AG04450 (cell line): ENCODE results near the gene WDR81. TPM values are rescaled to one million over a fixed set of nuclear protein-coding genes. Genes with fewer than 3 reads are reported as not detected.
"Not testable (repeated sequence)": the region's sequence is repeated elsewhere in the genome, so short reads cannot be mapped to it uniquely, and the experiment has no call there.

Experiments
- CTCF ChIA-PET: fragments of 300-600, 350-600 bp; formaldehyde crosslinking; extraction: SDS; loops from one replicate; lab custom pipeline; 2022; ENCODE audit warnings: antibody characterized with exemption, inconsistent platforms; lab: Charles Lee
- POLR2A ChIA-PET: fragments of 350-600 bp; formaldehyde crosslinking; extraction: SDS; loops from one replicate; lab custom pipeline; 2021; ENCODE audit warnings: antibody characterized with exemption, inconsistent platforms; lab: Yijun Ruan, JAX
- DNase-seq: peaks from one replicate; pipeline ENCODE4 v3.0.0-alpha.2; 2011; ENCODE audit warnings: low read depth, low spot score
- H3K27ac ChIP-seq: one replicate; pipeline ENCODE4 v1.5.1; 2012; ENCODE audit warnings: low read depth, low read length, control low read depth
- H3K27me3 ChIP-seq: one replicate; pipeline ENCODE4 v1.6.0; 2012; ENCODE audit warnings: low read length; ENCODE audit not compliant: control insufficient read depth, insufficient read depth
- H3K4me3 ChIP-seq: 2 replicates; pipeline ENCODE4 v1.5.1; 2011; ENCODE audit warnings: mild to moderate bottlenecking, low read depth, low read length, control low read depth
- H3K9me3 ChIP-seq: 2 replicates; pipeline ENCODE4 v1.5.1; 2012; ENCODE audit warnings: low read length; ENCODE audit not compliant: control insufficient read depth, insufficient read depth
- polyA plus RNA-seq: library from polyadenylated mRNA; depleted of rRNA; stranded (reverse); fragments of >200 nt; gene quantifications from 2 replicates; pipeline ENCODE4 v1.2.3, GENCODE V29; 2011
- TF ChIP-seq, protein P1 (sequence below): IDR thresholded peaks from 2 replicates; pipeline ENCODE4 v1.5.1; 2011; ENCODE audit warnings: low read depth, low read length, control low read depth, inconsistent platforms

The WDR81 gene
- polyA plus RNA-seq, 1 experiment, result 2.9 TPM

GRCh38 chr17:1765576-1765975, 41.1 kb downstream of the WDR81 start:
- CTCF ChIA-PET, result interaction anchor here (0.7 to 1.2 kb wide), 2 partner anchors 11 to 18 kb away, joined by 3 to 5 read pairs; no protein-coding TSS in a partner anchor
- H3K27me3 ChIP-seq, result no peaks in the 10 kb centered on the region
- H3K27ac ChIP-seq, result no peak overlapping the region
- POLR2A ChIA-PET, result interaction anchor here (0.6 to 0.8 kb wide), 3 partner anchors 18 to 348 kb away, joined by 4 to 5 read pairs (median 5); no protein-coding TSS in a partner anchor
- no peak overlapping the region for H3K4me3 ChIP-seq
- TF ChIP-seq, protein P1, sequence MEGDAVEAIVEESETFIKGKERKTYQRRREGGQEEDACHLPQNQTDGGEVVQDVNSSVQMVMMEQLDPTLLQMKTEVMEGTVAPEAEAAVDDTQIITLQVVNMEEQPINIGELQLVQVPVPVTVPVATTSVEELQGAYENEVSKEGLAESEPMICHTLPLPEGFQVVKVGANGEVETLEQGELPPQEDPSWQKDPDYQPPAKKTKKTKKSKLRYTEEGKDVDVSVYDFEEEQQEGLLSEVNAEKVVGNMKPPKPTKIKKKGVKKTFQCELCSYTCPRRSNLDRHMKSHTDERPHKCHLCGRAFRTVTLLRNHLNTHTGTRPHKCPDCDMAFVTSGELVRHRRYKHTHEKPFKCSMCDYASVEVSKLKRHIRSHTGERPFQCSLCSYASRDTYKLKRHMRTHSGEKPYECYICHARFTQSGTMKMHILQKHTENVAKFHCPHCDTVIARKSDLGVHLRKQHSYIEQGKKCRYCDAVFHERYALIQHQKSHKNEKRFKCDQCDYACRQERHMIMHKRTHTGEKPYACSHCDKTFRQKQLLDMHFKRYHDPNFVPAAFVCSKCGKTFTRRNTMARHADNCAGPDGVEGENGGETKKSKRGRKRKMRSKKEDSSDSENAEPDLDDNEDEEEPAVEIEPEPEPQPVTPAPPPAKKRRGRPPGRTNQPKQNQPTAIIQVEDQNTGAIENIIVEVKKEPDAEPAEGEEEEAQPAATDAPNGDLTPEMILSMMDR, result no peak
- no peak for DNase-seq
- H3K9me3 ChIP-seq, result no peaks in the 10 kb centered on the region; the same call in 1 of the 2 replicates

DNA sequence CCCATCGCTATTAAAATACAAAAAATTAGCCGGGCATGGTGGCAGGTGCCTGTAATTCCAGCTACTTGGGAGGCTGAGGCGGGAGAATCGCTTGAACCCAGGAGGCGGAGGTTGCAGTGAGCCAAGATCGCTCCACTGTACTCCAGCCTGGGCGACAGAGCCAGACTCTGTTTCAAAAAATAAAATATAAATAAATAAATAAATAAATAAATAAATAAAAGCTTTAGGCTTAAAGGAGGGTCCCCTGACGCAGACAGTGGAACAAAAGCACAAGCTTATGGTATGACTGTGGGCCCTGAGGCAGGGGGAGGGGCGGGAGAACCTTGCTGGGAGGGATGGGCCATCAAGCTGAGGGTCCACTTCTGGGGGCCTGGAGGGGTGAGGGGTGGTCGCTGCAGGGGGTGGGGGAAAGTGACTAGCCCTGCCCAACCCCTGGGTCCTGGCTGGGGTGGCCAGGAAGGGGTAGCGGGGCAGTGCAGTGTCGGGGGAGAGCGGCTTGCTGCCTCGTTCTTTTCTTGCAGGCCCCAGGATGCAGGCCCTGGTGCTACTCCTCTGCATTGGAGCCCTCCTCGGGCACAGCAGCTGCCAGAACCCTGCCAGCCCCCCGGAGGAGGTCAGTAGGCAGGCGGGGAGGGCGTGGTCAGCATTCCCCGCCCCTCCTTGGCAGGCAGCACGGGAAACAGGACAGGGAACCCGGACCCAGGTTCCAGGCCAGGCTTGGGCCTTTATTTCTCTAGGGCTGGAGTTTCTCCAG, 42.1 kb downstream of the WDR81 start:
- CTCF ChIA-PET, result interaction anchor here (0.7 to 1.2 kb wide), 2 partner anchors 10 to 17 kb away, joined by 3 to 5 read pairs; no protein-coding TSS in a partner anchor

GRCh38 chr17:1767358-1767757, 42.9 kb downstream of the WDR81 start:
- Histone ChIP-seq H3K4me3 (no peak overlapping the region), H3K27me3 (no peaks in the 10 kb centered on the region), H3K9me3 (no peaks in the 10 kb centered on the region; the same call in 1 of the 2 replicates), H3K27ac (no peak overlapping the region)
- ChIA-PET CTCF (no interaction called here), POLR2A (no interaction called here)
- TF ChIP-seq, protein P1, result no peak
- no peak for DNase-seq

More for the DNA sequence above, 42.1 kb downstream of the WDR81 start:
- POLR2A ChIA-PET, result interaction anchor here (0.6 to 0.8 kb wide), 3 partner anchors 17 to 349 kb away, joined by 4 to 5 read pairs (median 5); no protein-coding TSS in a partner anchor
- H3K9me3 ChIP-seq, result no peaks in the 10 kb centered on the region; the same call in 1 of the 2 replicates
- no peak for DNase-seq
- TF ChIP-seq, protein P1, result no peak
- no peak overlapping the region for H3K27ac ChIP-seq
- no peaks in the 10 kb centered on the region for H3K27me3 ChIP-seq
- H3K4me3 ChIP-seq, result no peak overlapping the region

DNA sequence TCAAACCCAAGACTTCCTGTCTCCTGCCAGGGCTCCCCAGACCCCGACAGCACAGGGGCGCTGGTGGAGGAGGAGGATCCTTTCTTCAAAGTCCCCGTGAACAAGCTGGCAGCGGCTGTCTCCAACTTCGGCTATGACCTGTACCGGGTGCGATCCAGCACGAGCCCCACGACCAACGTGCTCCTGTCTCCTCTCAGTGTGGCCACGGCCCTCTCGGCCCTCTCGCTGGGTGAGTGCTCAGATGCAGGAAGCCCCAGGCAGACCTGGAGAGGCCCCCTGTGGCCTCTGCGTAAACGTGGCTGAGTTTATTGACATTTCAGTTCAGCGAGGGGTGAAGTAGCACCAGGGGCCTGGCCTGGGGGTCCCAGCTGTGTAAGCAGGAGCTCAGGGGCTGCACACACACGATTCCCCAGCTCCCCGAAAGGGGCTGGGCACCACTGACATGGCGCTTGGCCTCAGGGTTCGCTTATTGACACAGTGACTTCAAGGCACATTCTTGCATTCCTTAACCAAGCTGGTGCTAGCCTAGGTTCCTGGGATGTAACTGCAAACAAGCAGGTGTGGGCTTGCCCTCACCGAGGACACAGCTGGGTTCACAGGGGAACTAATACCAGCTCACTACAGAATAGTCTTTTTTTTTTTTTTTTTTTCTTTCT, 45.4 kb downstream of the WDR81 start:
- H3K27me3 ChIP-seq, result no peaks in the 10 kb centered on the region
- DNase-seq, result no peak
- ChIA-PET POLR2A (interaction anchor here (0.6 to 0.7 kb wide), 2 partner anchors 18 to 33 kb away, joined by 3 to 7 read pairs; no protein-coding TSS in a partner anchor), CTCF (no interaction called here)
- H3K27ac ChIP-seq, result no peak overlapping the region
- H3K9me3 ChIP-seq, result no peaks in the 10 kb centered on the region; the same call in 1 of the 2 replicates
- no peak overlapping the region for H3K4me3 ChIP-seq
- TF ChIP-seq, protein P1, result no peak

DNA sequence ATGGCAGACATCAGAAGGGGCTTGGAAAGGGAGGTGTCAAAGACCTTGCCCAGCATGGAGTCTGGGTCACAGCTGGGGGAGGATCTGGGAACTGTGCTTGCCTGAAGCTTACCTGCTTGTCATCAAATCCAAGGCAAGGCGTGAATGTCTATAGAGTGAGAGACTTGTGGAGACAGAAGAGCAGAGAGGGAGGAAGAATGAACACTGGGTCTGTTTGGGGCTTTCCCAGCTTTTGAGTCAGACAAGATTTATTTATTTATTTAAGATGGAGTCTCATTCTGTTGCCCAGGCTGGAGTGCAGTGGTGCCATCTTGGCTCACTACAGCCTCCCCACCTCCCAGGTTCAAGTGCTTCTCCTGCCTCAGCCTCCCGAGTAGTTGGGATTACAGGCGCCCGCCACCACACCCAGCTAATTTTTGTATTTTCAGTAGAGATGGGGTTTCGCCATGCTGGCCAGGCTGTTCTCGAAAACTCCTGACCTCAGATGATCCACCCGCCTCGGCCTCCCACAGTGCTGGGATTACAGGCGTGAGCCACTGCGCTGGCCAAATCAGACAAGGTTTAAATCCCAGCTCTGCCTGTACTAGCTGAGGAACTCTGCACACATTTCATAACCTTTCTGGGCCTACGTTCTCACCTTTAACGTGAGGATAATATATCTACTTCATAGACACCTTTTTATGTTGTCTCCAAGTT, 48.6 kb downstream of the WDR81 start:
- CTCF ChIA-PET, result interaction anchor here (0.6 to 1.9 kb wide), 5 partner anchors 11 to 519 kb away, joined by 3 to 9 read pairs (median 4); no protein-coding TSS in a partner anchor
- not testable (repeated sequence) for H3K4me3 ChIP-seq, H3K9me3 ChIP-seq, H3K27me3 ChIP-seq, H3K27ac ChIP-seq
- DNase-seq, result peak; percentile 13
- POLR2A ChIA-PET, result interaction anchor here (0.7 to 1.4 kb wide), 3 partner anchors 9 to 496 kb away, joined by 3 to 5 read pairs (median 3); no protein-coding TSS in a partner anchor
